GM21825 (cell line): Measurements from ENCODE around the gene SLC17A1.
"Not testable (repeated sequence)": the region's sequence is repeated elsewhere in the genome, so short reads cannot be mapped to it uniquely, and the experiment has no call there.

ENCODE experiments used
- ATAC-seq: cut with Tn5 transposase; IDR thresholded peaks from one replicate; pipeline ENCODE4 v1.9.1; 2021; ENCODE audit warnings: mild to moderate bottlenecking, moderate library complexity; ENCODE audit not compliant: unreplicated experiment

Gene SLC17A1

GRCh38 chr6:25757936-25758642 lies 73.8 kb downstream of the SLC17A1 start:
- ATAC-seq = no peak

GRCh38 chr6:25756382-25757363 lies 75.2 kb downstream of the SLC17A1 start:
- no peak for ATAC-seq

- no peak for ATAC-seq
Measured at GRCh38 chr6:25755483-25755882, 76.4 kb downstream of the SLC17A1 start.

GRCh38 chr6:25754535-25754934 lies 77.3 kb downstream of the SLC17A1 start, which contains the start of gene SLC17A4:
SLC17A4 (plus strand) TSS chr6:25754742; CDS start chr6:25761963, 7,221 bp downstream.
- ATAC-seq = no peak

- no peak for ATAC-seq
Measured at GRCh38 chr6:25753079-25753478, 78.8 kb downstream of the SLC17A1 start.

- no peak for ATAC-seq
Measured at GRCh38 chr6:25750906-25751305, 80.9 kb downstream of the SLC17A1 start.

- no peak for ATAC-seq
Measured at GRCh38 chr6:25749837-25750236, 82.0 kb downstream of the SLC17A1 start.

GRCh38 chr6:25748601-25749517 lies 83.0 kb downstream of the SLC17A1 start:
- not testable (repeated sequence) for ATAC-seq

GRCh38 chr6:25748049-25748448 lies 83.8 kb downstream of the SLC17A1 start:
- ATAC-seq = no peak

- no peak for ATAC-seq
Measured at GRCh38 chr6:25747477-25747876, 84.4 kb downstream of the SLC17A1 start.

- ATAC-seq = no peak
Measured at GRCh38 chr6:25746968-25747367, 84.9 kb downstream of the SLC17A1 start.

- ATAC-seq = no peak
Measured at GRCh38 chr6:25745836-25746235, 86.0 kb downstream of the SLC17A1 start.

- ATAC-seq = no peak
Measured at GRCh38 chr6:25743868-25744267, 88.0 kb downstream of the SLC17A1 start.

- ATAC-seq = no peak
Measured at GRCh38 chr6:25735261-25735660, 96.6 kb downstream of the SLC17A1 start.
